PC-3 (cell line): ENCODE measurements around the gene MAPK13. TPM values are rescaled to one million over a fixed set of nuclear protein-coding genes. Genes with fewer than 3 reads are reported as not detected.

Source experiments
- ATAC-seq: fragments of 200-7000 bp; cut with Tn5 transposase; 2 replicates; pipeline ENCODE4 v1.9.1; 2020; ENCODE audit warnings: mild to moderate bottlenecking, moderate library complexity
- BruUV-seq: library from RNA; stranded (reverse); fragments of 400-500 nt; replicated peaks from 2 replicates; lab custom pipeline; 2021; lab: Mats Ljungman, UMichigan
- CTCF ChIA-PET: fragments of 300-600 bp; sonication (Branson Sonifier 250); formaldehyde crosslinking; loops from one replicate; lab custom pipeline; 2022; ENCODE audit warnings: antibody characterized with exemption; lab: Charles Lee
- POLR2A ChIA-PET: fragments of 300-600 bp; sonication (Branson Sonifier 250); formaldehyde crosslinking; loops from one replicate; lab custom pipeline; 2022; ENCODE audit warnings: antibody characterized with exemption; ENCODE audit not compliant: unreplicated experiment; lab: Charles Lee
- DNase-seq: peaks from one replicate; pipeline ENCODE4 v3.0.0-alpha.2; 2015
- H2AFZ ChIP-seq: fragments of 300-600 bp; sonication (generic); 2 replicates; pipeline ENCODE4 v1.6.0; 2016; ENCODE audit warnings: antibody characterized with exemption, low read length
- H3F3A ChIP-seq: fragments of 300-600 bp; sonication (generic); one replicate; pipeline ENCODE4 v1.6.0; 2017; ENCODE audit warnings: antibody characterized with exemption, low read length, control low read depth, mild to moderate bottlenecking; ENCODE audit not compliant: unreplicated experiment
- H3K27ac ChIP-seq: fragments of 300-600 bp; sonication (generic); 2 replicates; pipeline ENCODE4 v1.5.1; 2016; ENCODE audit warnings: mild to moderate bottlenecking, low read length
- H3K27me3 ChIP-seq: fragments of 300-600 bp; sonication (generic); 2 replicates; pipeline ENCODE4 v1.6.1; 2016; ENCODE audit warnings: low read length, mixed read lengths
- H3K36me3 ChIP-seq: fragments of 300-600 bp; sonication (generic); 2 replicates; pipeline ENCODE4 v1.6.1; 2016; ENCODE audit warnings: low read depth, mixed run types, low read length, mixed read lengths
- H3K4me1 ChIP-seq: fragments of 300-600 bp; sonication (generic); 2 replicates; pipeline ENCODE4 v1.5.1; 2016; ENCODE audit warnings: low read length; ENCODE audit not compliant: insufficient read depth
- H3K4me2 ChIP-seq: fragments of 300-600 bp; sonication (generic); 2 replicates; pipeline ENCODE4 v1.6.0; 2016; ENCODE audit warnings: low read length
- H3K4me3 ChIP-seq: fragments of 300-600 bp; sonication (generic); 2 replicates; pipeline ENCODE4 v1.5.1; 2016; ENCODE audit warnings: mild to moderate bottlenecking, low read length, mixed read lengths
- H3K79me2 ChIP-seq: fragments of 300-600 bp; sonication (generic); 2 replicates; pipeline ENCODE4 v1.6.1; 2017; ENCODE audit warnings: low read length, mixed read lengths
- H3K9ac ChIP-seq: fragments of 300-600 bp; sonication (generic); 2 replicates; pipeline ENCODE4 v1.6.0; 2016; ENCODE audit warnings: mild to moderate bottlenecking, low read length
- H3K9me2 ChIP-seq: fragments of 300-600 bp; sonication (generic); replicated peaks from 2 replicates; pipeline ENCODE4 v1.6.1; 2016; ENCODE audit warnings: mixed run types, low read length, mixed read lengths
- H3K9me3 ChIP-seq: fragments of 300-600 bp; sonication (generic); 2 replicates; pipeline ENCODE4 v1.6.1; 2016; ENCODE audit warnings: low read length, mixed read lengths
- H4K20me1 ChIP-seq: fragments of 300-600 bp; sonication (generic); 2 replicates; pipeline ENCODE4 v1.6.1; 2016; ENCODE audit warnings: low read length, mixed read lengths
- EZH2 ChIP-seq: fragments of 300-600 bp; sonication (generic); IDR thresholded peaks from one replicate; pipeline ENCODE4 v1.6.1; 2017; ENCODE audit warnings: antibody characterized with exemption, mild to moderate bottlenecking, low read length; ENCODE audit not compliant: unreplicated experiment
- EZH2phosphoT487 ChIP-seq: fragments of 300-600 bp; sonication (generic); IDR thresholded peaks from 2 replicates; pipeline ENCODE4 v1.6.1; 2018; ENCODE audit warnings: mild to moderate bottlenecking, antibody characterized with exemption, low read length, borderline replicate concordance
- intact Hi-C: fragments of 100-400 bp; cut with micrococcal nuclease; formaldehyde crosslinking; loops from 2 replicates; pipeline ENCODE4 v1.9.0; 2023
- total RNA-seq: library from RNA; depleted of rRNA; stranded (reverse); fragments of >200 nt; gene quantifications from 2 replicates; pipeline ENCODE4 v1.2.3, GENCODE V29; 2014
- TF ChIP-seq, protein P1 (sequence below): fragments of 300-600 bp; sonication (generic); conservative IDR thresholded peaks from 2 replicates; pipeline ENCODE4 v1.5.1; 2017; ENCODE audit warnings: antibody characterized with exemption, low read depth, mild to moderate bottlenecking, low read length

Gene MAPK13
- total RNA-seq, 1 experiment from 2014 or later: 41.4 TPM

DNA sequence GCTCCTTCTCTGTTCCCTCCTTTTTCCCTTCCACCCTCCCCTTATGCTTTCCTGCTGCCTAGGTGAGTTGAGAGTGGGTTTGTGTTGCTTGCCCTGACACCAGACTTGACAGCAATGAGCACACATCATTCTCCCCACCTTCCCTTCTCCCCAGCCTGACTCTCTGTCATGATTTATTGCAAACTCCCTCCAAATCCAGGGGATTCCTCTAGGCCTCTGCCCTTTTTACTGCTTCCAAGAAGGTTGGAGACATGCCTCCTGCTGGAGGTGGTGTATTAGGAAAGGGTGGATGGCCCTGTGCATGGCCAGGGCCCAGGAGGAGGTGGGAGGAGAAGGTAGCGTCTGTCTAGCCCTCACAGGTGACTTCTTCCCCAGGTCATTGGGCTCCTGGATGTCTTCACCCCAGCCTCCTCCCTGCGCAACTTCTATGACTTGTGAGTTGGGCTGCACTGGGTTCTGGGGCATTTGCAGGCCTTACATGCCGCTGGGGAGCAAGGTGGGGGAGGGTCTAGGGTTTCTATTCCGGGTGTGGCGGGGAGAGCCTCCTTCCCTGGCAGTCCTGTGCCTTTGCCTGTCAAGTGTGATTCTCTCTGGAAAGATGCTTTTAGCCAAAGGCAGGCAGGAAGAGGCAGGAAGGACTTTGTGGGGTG, 2.1 kb downstream of the MAPK13 start:
- H3K79me2 ChIP-seq: peaks cover 24% of the 10 kb centered on the region
- H4K20me1 ChIP-seq: no peaks in the 10 kb centered on the region
- peak overlapping the region; percentile 97 for H3K4me2 ChIP-seq

DNA sequence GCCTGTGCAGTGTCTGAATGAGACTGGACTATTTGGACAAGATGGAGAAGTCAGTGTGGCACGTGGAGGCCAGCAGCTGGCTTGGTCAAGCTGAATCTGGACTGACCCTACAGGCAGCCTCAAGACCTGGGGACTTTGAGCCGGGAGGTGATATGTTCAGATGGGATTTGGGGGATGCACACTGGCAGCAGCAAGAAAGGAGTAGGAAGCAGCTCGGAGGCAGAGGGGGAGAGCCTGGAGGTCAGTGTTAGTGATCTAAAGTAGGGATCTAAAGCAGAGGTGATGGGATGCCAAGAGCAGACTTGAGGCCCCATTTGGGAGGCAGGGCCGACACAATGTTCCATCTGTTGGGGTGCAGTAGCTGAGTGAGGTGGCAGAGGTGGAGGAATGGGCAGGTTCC, 2.8 kb downstream of the MAPK13 start:
- ATAC-seq (no peak), DNase-seq (no peak)
- Histone ChIP-seq H3F3A (no peaks in the 10 kb centered on the region), H3K4me3 (no peak overlapping the region), H3K4me2 (no peak overlapping the region), H2AFZ (no peak overlapping the region), H3K9me3 (no peaks in the 10 kb centered on the region), H3K4me1 (peaks cover 25% of the 10 kb centered on the region), H3K27me3 (no peaks in the 10 kb centered on the region), H3K79me2 (peaks cover 24% of the 10 kb centered on the region), H4K20me1 (no peaks in the 10 kb centered on the region), H3K9ac (no peak overlapping the region), H3K27ac (no peak overlapping the region), H3K36me3 (no peaks in the 10 kb centered on the region), H3K9me2 (no peaks in the 10 kb centered on the region)
- TF ChIP-seq EZH2phosphoT487: no peak
- TF ChIP-seq, protein P1, sequence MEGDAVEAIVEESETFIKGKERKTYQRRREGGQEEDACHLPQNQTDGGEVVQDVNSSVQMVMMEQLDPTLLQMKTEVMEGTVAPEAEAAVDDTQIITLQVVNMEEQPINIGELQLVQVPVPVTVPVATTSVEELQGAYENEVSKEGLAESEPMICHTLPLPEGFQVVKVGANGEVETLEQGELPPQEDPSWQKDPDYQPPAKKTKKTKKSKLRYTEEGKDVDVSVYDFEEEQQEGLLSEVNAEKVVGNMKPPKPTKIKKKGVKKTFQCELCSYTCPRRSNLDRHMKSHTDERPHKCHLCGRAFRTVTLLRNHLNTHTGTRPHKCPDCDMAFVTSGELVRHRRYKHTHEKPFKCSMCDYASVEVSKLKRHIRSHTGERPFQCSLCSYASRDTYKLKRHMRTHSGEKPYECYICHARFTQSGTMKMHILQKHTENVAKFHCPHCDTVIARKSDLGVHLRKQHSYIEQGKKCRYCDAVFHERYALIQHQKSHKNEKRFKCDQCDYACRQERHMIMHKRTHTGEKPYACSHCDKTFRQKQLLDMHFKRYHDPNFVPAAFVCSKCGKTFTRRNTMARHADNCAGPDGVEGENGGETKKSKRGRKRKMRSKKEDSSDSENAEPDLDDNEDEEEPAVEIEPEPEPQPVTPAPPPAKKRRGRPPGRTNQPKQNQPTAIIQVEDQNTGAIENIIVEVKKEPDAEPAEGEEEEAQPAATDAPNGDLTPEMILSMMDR: no peak
- TF ChIP-seq EZH2: no peak
- POLR2A ChIA-PET: no interaction called here
- BruUV-seq: no TSS peak
- intact Hi-C loops: no loop called here
- CTCF ChIA-PET: no interaction called here

More for the DNA sequence above, 2.1 kb downstream of the MAPK13 start:
- ChIA-PET CTCF (no interaction called here), POLR2A (no interaction called here)
- Histone ChIP-seq H3K4me3 (no peak overlapping the region; the same call in 1 of the 2 replicates), H3K4me1 (peaks cover 32% of the 10 kb centered on the region), H3F3A (no peaks in the 10 kb centered on the region), H3K27me3 (no peaks in the 10 kb centered on the region), H3K36me3 (no peaks in the 10 kb centered on the region), H2AFZ (no peak overlapping the region), H3K27ac (no peak overlapping the region), H3K9me3 (no peaks in the 10 kb centered on the region), H3K9ac (no peak overlapping the region), H3K9me2 (no peaks in the 10 kb centered on the region)
- BruUV-seq: no TSS peak
- no peak for ATAC-seq
- no peak for DNase-seq
- intact Hi-C loops: no loop called here
- TF ChIP-seq EZH2 (no peak), EZH2phosphoT487 (no peak)
- TF ChIP-seq, protein P1: no peak

DNA sequence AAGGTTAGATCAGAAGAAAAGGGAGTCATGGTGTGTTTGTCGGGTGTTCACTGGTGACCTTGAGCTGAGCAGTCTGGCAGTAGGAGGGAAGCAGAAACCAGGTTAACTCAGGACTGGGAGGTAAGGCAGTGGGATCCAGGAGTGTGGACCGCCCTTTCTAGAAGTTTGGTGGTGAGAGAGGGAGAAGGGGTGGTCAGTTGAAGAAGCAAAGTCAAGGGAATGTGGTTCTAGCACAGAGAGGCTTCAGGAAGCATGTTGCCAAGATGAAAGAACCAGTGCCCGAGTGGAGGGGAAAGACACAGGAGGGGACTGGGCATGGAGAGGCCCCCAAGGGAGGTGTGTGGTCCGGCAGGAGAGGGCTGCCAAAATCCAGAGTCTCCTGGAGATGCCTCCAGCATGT, 3.6 kb downstream of the MAPK13 start:
- TF ChIP-seq EZH2: no peak
- TF ChIP-seq EZH2phosphoT487: no peak
- TF ChIP-seq, protein P1: no peak
- Histone ChIP-seq H3F3A (no peaks in the 10 kb centered on the region), H3K36me3 (peaks cover 5% of the 10 kb centered on the region; the same call in 1 of the 2 replicates), H4K20me1 (no peaks in the 10 kb centered on the region), H3K4me2 (no peak overlapping the region), H3K4me1 (peaks cover 24% of the 10 kb centered on the region), H3K4me3 (no peak overlapping the region), H2AFZ (no peak overlapping the region), H3K9ac (no peak overlapping the region), H3K79me2 (peaks cover 24% of the 10 kb centered on the region), H3K9me3 (no peaks in the 10 kb centered on the region), H3K27ac (no peak overlapping the region), H3K9me2 (no peaks in the 10 kb centered on the region), H3K27me3 (no peaks in the 10 kb centered on the region)
- ATAC-seq (no peak), DNase-seq (no peak)
- intact Hi-C loops: no loop called here
- CTCF ChIA-PET: no interaction called here
- POLR2A ChIA-PET: no interaction called here
- BruUV-seq: no TSS peak
